HFF-Myc (cell line): Measurements from ENCODE around the gene ABCA6.

ENCODE experiments used
- DNase-seq: peaks from one replicate; pipeline ENCODE4 v3.0.0-alpha.2; 2011; ENCODE audit warnings: low read depth; ENCODE audit errors: extremely low read depth
- H3K4me3 ChIP-seq: replicated peaks from 2 replicates; pipeline ENCODE4 v1.5.1; 2011; ENCODE audit warnings: low read depth, mild to moderate bottlenecking, control low read depth, low read length
- TF ChIP-seq, protein P1 (sequence below): IDR thresholded peaks from 2 replicates; pipeline ENCODE4 v1.5.1; 2012; ENCODE audit warnings: mild to moderate bottlenecking, low read depth, low read length, control low read depth; ENCODE audit errors: missing control alignments

The ABCA6 gene

DNA sequence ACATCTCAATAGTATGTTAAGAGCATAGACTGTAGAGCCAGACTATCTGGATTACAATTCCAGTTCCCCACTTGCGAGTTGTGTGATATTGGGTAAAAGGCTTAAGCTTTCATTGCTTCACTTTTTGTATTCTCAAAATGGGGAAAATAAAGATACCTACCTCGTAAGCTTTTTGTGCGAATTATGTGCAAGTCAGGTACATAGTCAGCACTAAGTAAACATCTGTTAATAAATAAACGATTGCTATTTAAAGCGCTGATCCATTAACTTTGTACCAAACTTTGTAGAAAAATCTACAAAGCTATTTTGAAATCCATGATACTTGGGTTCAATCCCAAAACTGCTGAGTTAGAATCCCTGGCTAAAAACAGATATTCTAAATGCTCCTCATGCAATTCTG, 19.6 kb downstream of the ABCA6 start:
- no peak for DNase-seq

DNA sequence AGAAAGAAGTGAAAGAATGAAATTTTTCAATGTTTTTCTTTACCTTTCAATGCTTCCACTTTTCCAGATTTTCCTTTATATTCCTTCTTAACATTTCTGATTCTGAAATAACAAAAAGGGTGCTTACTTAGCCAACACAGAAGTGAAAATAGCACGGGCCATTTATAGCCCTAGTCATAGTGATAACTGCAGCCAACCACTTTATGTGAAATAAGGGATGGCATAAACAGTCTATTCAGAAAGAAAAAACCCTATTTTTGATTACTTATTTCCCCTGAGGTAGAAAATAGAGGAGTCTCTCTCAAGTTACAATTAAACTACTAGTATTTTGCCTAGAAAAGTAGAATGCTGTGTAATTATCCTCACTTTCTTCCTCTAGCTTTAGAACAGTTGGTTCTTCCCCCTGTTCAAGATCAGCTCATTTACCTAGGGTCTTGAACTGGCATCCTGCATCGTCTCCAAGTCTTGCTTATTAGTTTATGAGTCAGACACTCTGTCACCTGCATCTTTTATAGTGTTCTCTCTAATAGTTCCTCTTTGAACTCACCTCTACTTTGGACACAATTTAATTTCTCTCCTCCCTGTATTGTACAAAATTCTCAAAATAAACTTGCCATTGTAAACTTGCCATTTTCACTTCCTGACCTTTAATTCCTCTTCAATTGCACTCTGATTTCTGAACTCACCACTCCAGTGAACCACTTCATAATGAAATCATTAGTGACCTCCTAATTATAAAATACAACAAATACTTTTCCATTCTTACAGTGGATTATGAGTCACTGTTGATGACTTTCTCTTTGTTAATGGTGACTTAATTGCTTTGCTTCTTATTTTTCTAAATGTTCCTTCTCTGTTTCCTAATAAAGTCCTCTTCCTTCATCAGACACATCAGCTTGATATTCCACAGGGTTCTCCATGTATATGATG, 23.6 kb downstream of the ABCA6 start:
- DNase-seq, result no peak
- TF ChIP-seq, protein P1, sequence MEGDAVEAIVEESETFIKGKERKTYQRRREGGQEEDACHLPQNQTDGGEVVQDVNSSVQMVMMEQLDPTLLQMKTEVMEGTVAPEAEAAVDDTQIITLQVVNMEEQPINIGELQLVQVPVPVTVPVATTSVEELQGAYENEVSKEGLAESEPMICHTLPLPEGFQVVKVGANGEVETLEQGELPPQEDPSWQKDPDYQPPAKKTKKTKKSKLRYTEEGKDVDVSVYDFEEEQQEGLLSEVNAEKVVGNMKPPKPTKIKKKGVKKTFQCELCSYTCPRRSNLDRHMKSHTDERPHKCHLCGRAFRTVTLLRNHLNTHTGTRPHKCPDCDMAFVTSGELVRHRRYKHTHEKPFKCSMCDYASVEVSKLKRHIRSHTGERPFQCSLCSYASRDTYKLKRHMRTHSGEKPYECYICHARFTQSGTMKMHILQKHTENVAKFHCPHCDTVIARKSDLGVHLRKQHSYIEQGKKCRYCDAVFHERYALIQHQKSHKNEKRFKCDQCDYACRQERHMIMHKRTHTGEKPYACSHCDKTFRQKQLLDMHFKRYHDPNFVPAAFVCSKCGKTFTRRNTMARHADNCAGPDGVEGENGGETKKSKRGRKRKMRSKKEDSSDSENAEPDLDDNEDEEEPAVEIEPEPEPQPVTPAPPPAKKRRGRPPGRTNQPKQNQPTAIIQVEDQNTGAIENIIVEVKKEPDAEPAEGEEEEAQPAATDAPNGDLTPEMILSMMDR, result no peak
- no peak overlapping the region for H3K4me3 ChIP-seq

More for the DNA sequence above, 19.6 kb downstream of the ABCA6 start:
- H3K4me3 ChIP-seq, result no peak overlapping the region
- TF ChIP-seq, protein P1, result no peak

DNA sequence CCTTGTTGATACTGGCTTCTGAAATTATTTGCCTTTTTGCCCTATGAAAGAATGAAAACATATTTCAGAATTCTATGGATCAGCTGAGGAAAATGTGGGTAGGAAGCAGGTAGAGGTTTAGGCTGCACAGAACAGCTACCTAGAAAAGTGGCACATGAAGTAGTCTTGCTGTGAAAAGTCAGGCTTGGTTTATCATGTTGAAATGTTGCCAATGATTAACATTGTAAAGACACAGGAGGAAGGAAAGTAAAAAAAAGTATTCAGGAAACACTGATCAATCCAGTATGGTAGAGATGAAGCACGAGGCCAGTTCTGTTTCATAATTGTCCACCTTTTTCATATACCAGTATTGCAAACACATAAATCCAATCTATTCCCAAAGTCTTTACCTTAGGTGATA, 29.9 kb downstream of the ABCA6 start:
- TF ChIP-seq, protein P1, result no peak
- DNase-seq, result no peak
- H3K4me3 ChIP-seq, result no peak overlapping the region

DNA sequence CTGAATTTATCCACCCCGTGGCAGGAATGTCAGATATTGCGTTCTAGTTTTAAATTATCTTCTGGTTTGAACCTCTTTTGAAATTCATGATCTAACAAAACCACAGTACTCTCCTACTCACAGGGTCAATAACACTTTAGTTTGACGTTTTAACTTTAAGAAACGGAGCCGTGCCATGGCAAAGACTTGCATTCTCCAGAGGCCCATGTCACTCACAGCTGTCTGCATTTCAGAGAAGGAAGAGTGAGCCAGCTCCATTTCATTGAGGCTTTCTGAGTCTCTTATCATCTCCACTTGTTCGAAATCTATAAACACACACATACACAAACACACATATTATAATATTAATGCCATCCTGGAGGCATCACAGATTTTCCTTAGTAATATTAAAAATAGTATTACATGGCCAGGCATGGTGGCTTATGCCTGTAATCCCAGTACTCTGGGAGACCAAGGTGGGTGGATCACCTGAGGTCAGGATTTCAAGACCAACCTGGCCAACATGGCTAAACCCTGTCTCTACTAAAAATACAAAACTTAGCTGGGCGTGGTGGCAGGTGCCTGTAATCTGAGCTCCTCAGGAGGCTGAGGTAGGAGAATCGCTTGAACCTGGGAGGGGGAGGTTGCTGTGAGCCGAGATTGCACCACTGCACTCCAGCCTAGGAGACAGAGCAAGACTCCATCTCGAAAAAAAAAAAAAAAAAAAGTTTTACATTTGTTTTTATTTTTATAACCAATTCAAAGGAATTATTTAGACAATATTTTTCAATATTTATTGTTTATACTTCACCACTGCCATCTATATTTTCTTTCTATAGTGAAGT, 35.6 kb downstream of the ABCA6 start:
- no peak for DNase-seq
- no peak overlapping the region for H3K4me3 ChIP-seq
- TF ChIP-seq, protein P1, result no peak

DNA sequence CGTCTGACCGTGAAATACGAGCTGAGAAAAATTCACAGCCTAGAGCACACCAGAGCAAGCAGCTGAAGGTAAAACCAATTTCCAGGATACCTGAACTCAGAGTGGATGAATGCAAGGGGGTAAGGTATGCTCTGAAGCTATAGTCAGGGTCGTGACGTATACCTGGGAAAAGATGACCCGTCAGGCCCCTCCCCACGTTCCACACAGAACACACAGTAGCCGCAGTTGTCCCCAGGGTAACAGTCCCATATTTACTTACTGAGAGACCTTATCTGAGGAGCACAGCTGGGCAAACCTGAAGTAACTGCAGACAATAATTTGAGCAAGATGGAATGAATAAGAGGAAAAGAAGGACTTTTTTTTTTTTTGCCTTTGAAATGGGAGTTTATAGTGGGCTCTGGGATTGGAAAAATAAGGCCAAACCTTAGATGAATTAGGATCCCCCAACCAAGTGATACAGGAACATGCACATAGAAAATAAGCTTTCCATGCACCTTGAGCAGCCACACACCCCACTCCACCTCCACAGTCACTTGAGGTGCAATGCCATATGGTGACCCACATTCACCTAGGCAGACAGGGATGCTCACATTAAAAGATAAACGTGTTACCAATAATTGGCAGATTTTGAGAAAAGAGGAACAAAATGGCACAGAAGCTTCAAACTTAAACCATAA, 38.0 kb downstream of the ABCA6 start:
- H3K4me3 ChIP-seq, result no peak overlapping the region
- DNase-seq, result no peak
- TF ChIP-seq, protein P1, result no peak

DNA sequence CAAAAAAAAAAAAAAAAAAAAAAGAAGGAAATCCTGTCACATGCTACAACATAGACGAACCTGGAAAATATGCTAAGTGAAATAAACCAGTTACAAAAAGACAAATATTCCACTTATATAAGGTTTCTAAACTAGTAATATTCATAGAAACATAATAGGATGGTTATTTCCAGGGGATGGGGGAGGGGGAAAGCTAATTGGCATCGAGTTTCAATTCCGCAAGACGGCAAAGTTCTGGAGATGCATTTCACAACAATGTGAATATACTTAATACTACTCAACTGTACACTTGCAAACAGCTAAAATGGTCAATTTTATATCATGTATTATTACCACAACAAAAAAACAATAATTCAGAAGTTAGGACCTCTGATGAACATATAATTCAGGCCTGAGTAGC, 43.1 kb downstream of the ABCA6 start:
- no peak for DNase-seq
- H3K4me3 ChIP-seq, result no peak overlapping the region
- TF ChIP-seq, protein P1, result no peak
